Measurements from ENCODE around the gene TMEM141. TPM values are rescaled to one million over a fixed set of nuclear protein-coding genes. Genes with fewer than 3 reads are reported as not detected.
A peak's percentile ranks its signal among the peaks of the same experiment; 100 is the strongest.

Gene TMEM141
- total RNA-seq, 2 experiments from 2014 or later: 43.2 to 70.2 TPM

DNA sequence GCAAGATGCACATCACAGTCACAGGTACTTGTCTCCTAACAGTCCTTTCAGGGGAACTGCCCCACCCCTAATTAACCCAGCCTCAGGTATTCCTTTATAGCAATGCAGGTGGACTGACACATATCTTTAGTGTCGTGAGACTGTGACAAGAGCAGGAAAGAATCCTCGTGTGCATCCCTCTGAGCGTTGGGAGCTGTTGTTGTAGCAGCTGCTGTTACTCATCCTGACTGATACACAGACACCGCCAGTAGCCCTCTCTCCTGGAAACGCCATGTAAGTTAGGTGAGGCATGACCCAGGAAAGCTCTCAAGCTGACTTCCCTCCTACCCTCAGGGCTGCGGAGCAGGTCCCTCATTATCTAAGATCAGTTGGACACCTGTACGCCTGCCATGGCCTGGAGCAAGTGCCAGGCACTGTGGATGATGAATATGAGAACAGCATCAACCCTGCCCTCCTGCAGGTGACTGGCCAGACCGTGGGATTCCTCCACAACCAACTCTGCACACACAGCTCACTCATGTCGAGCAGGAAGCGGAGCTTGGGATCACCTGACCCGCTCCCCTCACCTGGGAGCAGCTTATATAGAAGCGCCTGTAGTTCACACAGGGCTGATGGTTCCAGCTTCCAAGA is 16.6 kb upstream of the TMEM141 start:
- Histone ChIP-seq H3K4me3 (ENCODE audit: low read depth, low read length, poor library complexity, severe bottlenecking) (no peak overlapping the region), H3K36me3 (ENCODE audit: insufficient read depth, low read length) (no peaks in the 10 kb centered on the region), H3K4me1 (ENCODE audit: insufficient read depth, low read length, poor library complexity, severe bottlenecking) (peaks cover 4% of the 10 kb centered on the region), H3K27ac (ENCODE audit: low read depth, low read length, poor library complexity, severe bottlenecking) (no peak overlapping the region), H4K20me1 (ENCODE audit: insufficient read depth, low read length) (no peaks in the 10 kb centered on the region), H3K9me3 (ENCODE audit: low read length) (peaks cover 17% of the 10 kb centered on the region; the same call in 1 of the 2 replicates), H2AFZ (ENCODE audit: low read length) (peak overlapping the region; percentile 98; the same call in 1 of the 2 replicates), H3K9me2 (ENCODE audit: insufficient read depth, low read length) (no peaks in the 10 kb centered on the region), H3K79me2 (ENCODE audit: insufficient read depth, low read depth, low read length) (no peaks in the 10 kb centered on the region), H3K4me2 (ENCODE audit: low read length) (no peak overlapping the region)
- ChIA-PET CTCF (ENCODE audit: unreplicated experiment) (no interaction called here), POLR2A (no interaction called here)
- DNase-seq (ENCODE audit: low spot score): no peak
- TF ChIP-seq, protein P1, sequence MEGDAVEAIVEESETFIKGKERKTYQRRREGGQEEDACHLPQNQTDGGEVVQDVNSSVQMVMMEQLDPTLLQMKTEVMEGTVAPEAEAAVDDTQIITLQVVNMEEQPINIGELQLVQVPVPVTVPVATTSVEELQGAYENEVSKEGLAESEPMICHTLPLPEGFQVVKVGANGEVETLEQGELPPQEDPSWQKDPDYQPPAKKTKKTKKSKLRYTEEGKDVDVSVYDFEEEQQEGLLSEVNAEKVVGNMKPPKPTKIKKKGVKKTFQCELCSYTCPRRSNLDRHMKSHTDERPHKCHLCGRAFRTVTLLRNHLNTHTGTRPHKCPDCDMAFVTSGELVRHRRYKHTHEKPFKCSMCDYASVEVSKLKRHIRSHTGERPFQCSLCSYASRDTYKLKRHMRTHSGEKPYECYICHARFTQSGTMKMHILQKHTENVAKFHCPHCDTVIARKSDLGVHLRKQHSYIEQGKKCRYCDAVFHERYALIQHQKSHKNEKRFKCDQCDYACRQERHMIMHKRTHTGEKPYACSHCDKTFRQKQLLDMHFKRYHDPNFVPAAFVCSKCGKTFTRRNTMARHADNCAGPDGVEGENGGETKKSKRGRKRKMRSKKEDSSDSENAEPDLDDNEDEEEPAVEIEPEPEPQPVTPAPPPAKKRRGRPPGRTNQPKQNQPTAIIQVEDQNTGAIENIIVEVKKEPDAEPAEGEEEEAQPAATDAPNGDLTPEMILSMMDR (conservative IDR thresholded peaks at IDR 0.05; ENCODE audit: low read length): no peak
- no peak for TF ChIP-seq EZH2phosphoT487 (IDR thresholded peaks at IDR 0.05; ENCODE audit: borderline replicate concordance, low read depth, low read length)
- intact Hi-C loops (cut with micrococcal nuclease; ENCODE audit: unreplicated experiment): no loop called here
- no TSS peak for BruUV-seq (replicated peaks)

DNA sequence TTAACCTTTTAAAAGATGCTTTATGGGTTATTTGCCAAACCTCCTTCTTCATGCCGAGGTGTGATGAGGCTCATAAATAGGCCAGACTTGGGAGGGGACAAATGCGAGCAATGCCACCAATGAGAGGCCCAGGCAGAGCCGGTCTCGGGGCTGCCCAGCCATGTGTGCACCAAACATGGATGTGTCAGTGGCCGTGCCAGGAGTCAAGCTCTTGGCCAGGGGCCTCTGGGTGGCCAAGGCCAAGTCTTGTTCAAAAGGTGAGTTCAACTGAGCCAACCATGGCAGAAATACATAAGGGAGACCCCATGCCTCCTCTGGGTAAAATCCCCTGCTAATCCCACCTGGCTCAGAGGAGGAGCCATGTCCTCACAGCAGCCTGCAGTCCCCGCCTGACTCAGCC is 16.0 kb upstream of the TMEM141 start:
- no peak overlapping the region for H3K4me2 ChIP-seq (ENCODE audit: low read length)

DNA sequence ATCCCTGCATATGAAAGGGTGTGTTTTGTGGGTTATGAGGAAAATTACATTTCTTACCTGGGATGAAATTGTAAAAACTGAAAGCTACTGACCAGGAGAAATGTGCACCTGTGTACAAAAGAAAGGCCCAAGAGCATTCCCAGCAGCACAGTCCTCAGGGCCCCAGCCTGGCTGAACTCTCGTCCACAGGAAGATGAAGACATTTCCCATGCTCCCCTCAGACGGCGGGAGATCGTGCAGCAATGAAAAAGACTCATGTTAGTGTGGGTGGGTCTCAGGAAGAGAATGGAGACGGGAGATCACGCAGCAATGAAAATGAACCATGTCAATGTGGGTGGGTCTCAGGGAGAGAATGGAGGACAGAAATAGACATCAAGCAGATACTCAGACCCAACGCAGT is 14.2 kb upstream of the TMEM141 start:
- BruUV-seq (replicated peaks): no TSS peak
- Histone ChIP-seq H3K4me1 (ENCODE audit: insufficient read depth, low read length, poor library complexity, severe bottlenecking) (peaks cover 4% of the 10 kb centered on the region), H3K79me2 (ENCODE audit: insufficient read depth, low read depth, low read length) (no peaks in the 10 kb centered on the region), H3K27ac (ENCODE audit: low read depth, low read length, poor library complexity, severe bottlenecking) (no peak overlapping the region), H4K20me1 (ENCODE audit: insufficient read depth, low read length) (no peaks in the 10 kb centered on the region), H2AFZ (ENCODE audit: low read length) (no peak overlapping the region), H3K4me3 (ENCODE audit: low read depth, low read length, poor library complexity, severe bottlenecking) (no peak overlapping the region), H3K4me2 (ENCODE audit: low read length) (no peak overlapping the region), H3K36me3 (ENCODE audit: insufficient read depth, low read length) (no peaks in the 10 kb centered on the region), H3K9me3 (ENCODE audit: low read length) (peaks cover 17% of the 10 kb centered on the region; the same call in 1 of the 2 replicates), H3K9me2 (ENCODE audit: insufficient read depth, low read length) (no peaks in the 10 kb centered on the region)
- CTCF ChIA-PET (ENCODE audit: unreplicated experiment): no interaction called here
- intact Hi-C loops (cut with micrococcal nuclease; ENCODE audit: unreplicated experiment): no loop called here
- DNase-seq (ENCODE audit: low spot score): no peak
- no peak for TF ChIP-seq EZH2phosphoT487 (IDR thresholded peaks at IDR 0.05; ENCODE audit: borderline replicate concordance, low read depth, low read length)
- TF ChIP-seq, protein P1 (conservative IDR thresholded peaks at IDR 0.05; ENCODE audit: low read length): no peak
- POLR2A ChIA-PET: no interaction called here

More for the DNA sequence above, 16.0 kb upstream of the TMEM141 start:
- ChIA-PET POLR2A (no interaction called here), CTCF (ENCODE audit: unreplicated experiment) (no interaction called here)
- Histone ChIP-seq H3K79me2 (ENCODE audit: insufficient read depth, low read depth, low read length) (no peaks in the 10 kb centered on the region), H2AFZ (ENCODE audit: low read length) (no peak overlapping the region), H3K27ac (ENCODE audit: low read depth, low read length, poor library complexity, severe bottlenecking) (no peak overlapping the region), H3K4me3 (ENCODE audit: low read depth, low read length, poor library complexity, severe bottlenecking) (no peak overlapping the region), H3K9me3 (ENCODE audit: low read length) (peaks cover 17% of the 10 kb centered on the region; the same call in 1 of the 2 replicates), H3K4me1 (ENCODE audit: insufficient read depth, low read length, poor library complexity, severe bottlenecking) (peaks cover 4% of the 10 kb centered on the region), H3K9me2 (ENCODE audit: insufficient read depth, low read length) (no peaks in the 10 kb centered on the region), H3K36me3 (ENCODE audit: insufficient read depth, low read length) (no peaks in the 10 kb centered on the region), H4K20me1 (ENCODE audit: insufficient read depth, low read length) (no peaks in the 10 kb centered on the region)
- no TSS peak for BruUV-seq (replicated peaks)
- TF ChIP-seq, protein P1 (conservative IDR thresholded peaks at IDR 0.05; ENCODE audit: low read length): no peak
- TF ChIP-seq EZH2phosphoT487 (IDR thresholded peaks at IDR 0.05; ENCODE audit: borderline replicate concordance, low read depth, low read length): no peak
- intact Hi-C loops (cut with micrococcal nuclease; ENCODE audit: unreplicated experiment): no loop called here
- no peak for DNase-seq (ENCODE audit: low spot score)
